GM19328 (cell line): ENCODE results near the gene SPATS1.
"Not testable (repeated sequence)": the region's sequence is repeated elsewhere in the genome, so short reads cannot be mapped to it uniquely, and the experiment has no call there.

Source experiments
- ATAC-seq: cut with Tn5 transposase; IDR thresholded peaks from one replicate; pipeline ENCODE4 v1.9.1; 2021; ENCODE audit warnings: mild to moderate bottlenecking, moderate library complexity; ENCODE audit not compliant: unreplicated experiment

Gene SPATS1

GRCh38 chr6:44310241-44310640 lies 32.2 kb upstream of the SPATS1 start:
- no peak for ATAC-seq

- no peak for ATAC-seq
These were observed 31.1 kb upstream of the SPATS1 start for GRCh38 chr6:44311304-44311703.

- no peak for ATAC-seq
These were observed 30.7 kb upstream of the SPATS1 start for GRCh38 chr6:44311767-44312166.

- peak; percentile 88 for ATAC-seq
These were observed 29.3 kb upstream of the SPATS1 start, which contains the start of gene AARS2 for GRCh38 chr6:44312901-44313788. Gene AARS2, minus strand, starts transcription at chr6:44313347. Its CDS starts 24 bp downstream, at chr6:44313323.

- ATAC-seq = not testable (repeated sequence)
These were observed 27.8 kb upstream of the SPATS1 start for GRCh38 chr6:44314657-44315056.

- ATAC-seq = no peak
These were observed 26.9 kb upstream of the SPATS1 start for GRCh38 chr6:44315516-44315915.

- ATAC-seq = no peak
These were observed 26.5 kb upstream of the SPATS1 start for GRCh38 chr6:44315951-44316350.

GRCh38 chr6:44316481-44316880 lies 26.0 kb upstream of the SPATS1 start:
- ATAC-seq = no peak

GRCh38 chr6:44317136-44317631 lies 25.3 kb upstream of the SPATS1 start:
- not testable (repeated sequence) for ATAC-seq

GRCh38 chr6:44321210-44321609 lies 21.2 kb upstream of the SPATS1 start:
- no peak for ATAC-seq

GRCh38 chr6:44327096-44327495 lies 15.4 kb upstream of the SPATS1 start:
- ATAC-seq = no peak

GRCh38 chr6:44327760-44328159 lies 14.7 kb upstream of the SPATS1 start:
- no peak for ATAC-seq

GRCh38 chr6:44328203-44328602 lies 14.2 kb upstream of the SPATS1 start:
- not testable (repeated sequence) for ATAC-seq

GRCh38 chr6:44329858-44330257 lies 12.6 kb upstream of the SPATS1 start:
- ATAC-seq = no peak

- ATAC-seq = no peak
These were observed 9.9 kb upstream of the SPATS1 start for GRCh38 chr6:44332585-44332984.

GRCh38 chr6:44333273-44333919 lies 9.1 kb upstream of the SPATS1 start:
- ATAC-seq = no peak

GRCh38 chr6:44333942-44334341 lies 8.5 kb upstream of the SPATS1 start:
- ATAC-seq = no peak

- ATAC-seq = no peak
These were observed 6.8 kb upstream of the SPATS1 start for GRCh38 chr6:44335631-44336030.

GRCh38 chr6:44338228-44339122 lies 4.0 kb upstream of the SPATS1 start:
- no peak for ATAC-seq

GRCh38 chr6:44339301-44339700 lies 3.1 kb upstream of the SPATS1 start:
- ATAC-seq = no peak
